GM12878 (cell line): Measurements from ENCODE around the gene GOLGA6L10. TPM values are rescaled to one million over a fixed set of nuclear protein-coding genes. Genes with fewer than 3 reads are reported as not detected.
"Not testable (repeated sequence)": the region's sequence is repeated elsewhere in the genome, so short reads cannot be mapped to it uniquely, and the experiment has no call there.

Experiments
- ATAC-seq: fragments of 200-7000 bp; cut with Tn5 transposase; 3 replicates; pipeline ENCODE4 v1.9.1; 2020; ENCODE audit warnings: mild to moderate bottlenecking, moderate library complexity
- BruUV-seq: library from RNA; stranded (reverse); fragments of 400-500 nt; replicated peaks from 2 replicates; lab custom pipeline; 2021; lab: Mats Ljungman, UMichigan
- CTCF ChIA-PET: fragments of 300-600 bp; sonication (Branson Sonifier 250); formaldehyde crosslinking; extraction: SDS; loops from one replicate; lab custom pipeline; 2021; ENCODE audit warnings: inconsistent platforms; lab: Yijun Ruan, JAX
- POLR2A ChIA-PET: fragments of 350-600 bp; formaldehyde crosslinking; extraction: SDS; loops from one replicate; lab custom pipeline; 2021; ENCODE audit warnings: inconsistent platforms; lab: Charles Lee
- RAD21 ChIA-PET: fragments of 300-600 bp; sonication (Branson Sonifier 250); formaldehyde crosslinking; loops from one replicate; lab custom pipeline; 2023; ENCODE audit warnings: antibody characterized with exemption; ENCODE audit not compliant: unreplicated experiment; lab: Charles Lee
- SMC1A ChIA-PET: fragments of 300-600 bp; sonication (Branson Sonifier 250); formaldehyde crosslinking; loops from one replicate; lab custom pipeline; 2023; ENCODE audit not compliant: unreplicated experiment, uncharacterized antibody; lab: Charles Lee
- DNase-seq: peaks from one replicate; pipeline ENCODE4 v3.0.0-alpha.2; 2011; ENCODE audit warnings: low read depth, low spot score
- FAIRE-seq: peaks from 3 replicates; lab custom pipeline; 2011; peaks lifted over from hg19 to GRCh38; lab: Jason Lieb, UNC
- H2AFZ ChIP-seq: 2 replicates; pipeline ENCODE4 v1.6.0; 2011; ENCODE audit warnings: low read depth, low read length, control low read depth; ENCODE audit not compliant: control insufficient read depth
- H3K27ac ChIP-seq: 2 replicates; pipeline ENCODE4 v1.5.1; 2011; ENCODE audit warnings: control low read depth; ENCODE audit not compliant: control insufficient read depth, insufficient read depth
- H3K27me3 ChIP-seq, 2 experiments: replicated peaks in 1 of 2; 2 replicates each; pipeline versions ENCODE4 v1.6.0 to v1.6.1; 2011; ENCODE audit warnings: low read length in 1 of 2; ENCODE audit not compliant: control insufficient read depth in 2 of 2, insufficient read depth in 2 of 2
- H3K36me3 ChIP-seq, 2 experiments: 2 replicates each; pipeline ENCODE4 v1.5.1; 2011; ENCODE audit warnings: low read length in 1 of 2; ENCODE audit not compliant: control insufficient read depth in 2 of 2, insufficient read depth in 2 of 2
- H3K4me1 ChIP-seq: 2 replicates; pipeline ENCODE4 v1.6.1; 2011; ENCODE audit warnings: mild to moderate bottlenecking, low read length, moderate library complexity, mixed read lengths; ENCODE audit not compliant: control insufficient read depth, insufficient read depth
- H3K4me2 ChIP-seq: 2 replicates; pipeline ENCODE4 v1.6.0; 2011; ENCODE audit warnings: control low read depth; ENCODE audit not compliant: control insufficient read depth, insufficient read depth
- H3K4me3 ChIP-seq: fragments of 200-600 bp; sonication (generic); 2 replicates; pipeline ENCODE4 v1.5.1; 2016
- H3K79me2 ChIP-seq: 2 replicates; pipeline ENCODE4 v1.6.0; 2011; ENCODE audit warnings: low read length; ENCODE audit not compliant: control insufficient read depth, insufficient read depth
- H3K9ac ChIP-seq: 2 replicates; pipeline ENCODE4 v1.8.0; 2011; ENCODE audit warnings: low read length, control low read depth, mixed read lengths; ENCODE audit not compliant: control insufficient read depth, insufficient read depth
- H3K9me3 ChIP-seq: replicated peaks from 3 replicates; pipeline ENCODE4 v1.5.1; 2011; ENCODE audit warnings: mild to moderate bottlenecking, low read length; ENCODE audit not compliant: control insufficient read depth, insufficient read depth
- H4K20me1 ChIP-seq: 2 replicates; pipeline ENCODE4 v1.6.0; 2011; ENCODE audit not compliant: control insufficient read depth, insufficient read depth
- CHD1 ChIP-seq: IDR thresholded peaks from 2 replicates; pipeline ENCODE4 v1.6.1; 2012; ENCODE audit warnings: low read depth, low read length, improper control_type of control experiment
- CREM ChIP-seq: IDR thresholded peaks from 2 replicates; pipeline ENCODE4 v1.6.1; 2014; ENCODE audit warnings: antibody characterized with exemption, low read depth
- CTCF ChIP-seq, 3 experiments: IDR thresholded peaks in 2 of 3; conservative IDR thresholded peaks in 1 of 3; 2 replicates each; pipeline ENCODE4 v1.5.1; 2011; ENCODE audit warnings: low read depth in 3 of 3, low read length in 3 of 3, mild to moderate bottlenecking in 3 of 3, control low read depth in 2 of 3, moderate library complexity in 2 of 3, inconsistent platforms in 1 of 3, mixed read lengths in 1 of 3; ENCODE audit not compliant: control insufficient read depth in 2 of 3, insufficient read depth in 1 of 3; ENCODE audit errors: extremely low read depth in 1 of 3
- GABPA ChIP-seq: IDR thresholded peaks from 2 replicates; pipeline ENCODE4 v1.6.1; 2014; ENCODE audit warnings: antibody characterized with exemption, low read depth, mild to moderate bottlenecking, inconsistent platforms
- GATAD2B ChIP-seq: fragments of 450-650 bp; conservative IDR thresholded peaks from 2 replicates; pipeline ENCODE4 v1.6.1; 2017; ENCODE audit warnings: low read depth, mild to moderate bottlenecking, moderate library complexity
- MYC ChIP-seq: IDR thresholded peaks from 2 replicates; pipeline ENCODE4 v1.6.1; 2011; ENCODE audit warnings: mild to moderate bottlenecking, low read length, moderate library complexity, inconsistent platforms; ENCODE audit not compliant: insufficient read depth, insufficient replicate concordance, insufficient read length, severe bottlenecking
- ZBTB4 ChIP-seq: fragments of 450-650 bp; formaldehyde crosslinking; IDR thresholded peaks from 2 replicates; pipeline ENCODE4 v1.4.0; 2022; ENCODE audit warnings: mild to moderate bottlenecking, moderate library complexity
- ZNF207 ChIP-seq: fragments of 450-650 bp; IDR thresholded peaks from 2 replicates; pipeline ENCODE4 v1.6.1; 2014; ENCODE audit warnings: antibody characterized with exemption, mild to moderate bottlenecking, borderline replicate concordance
- WGBS: methylation state at CpG from one replicate; pipeline ENCODE4 v1.1.6; 2016; ENCODE audit warnings: low lambda C conversion rate; ENCODE audit not compliant: insufficient replicate concordance, insufficient coverage; ENCODE audit errors: missing lambda C conversion rate; 5-methylcytosine and 5-hydroxymethylcytosine counted together
- in situ Hi-C: fragments of 300-500 bp; cut with MboI; formaldehyde crosslinking; loops from 9 replicates; pipeline ENCODE4 v1.14.3; 2018; ENCODE audit warnings: mixed read lengths
- intact Hi-C: fragments of 100-400 bp; cut with micrococcal nuclease; formaldehyde crosslinking; loops from one replicate; pipeline ENCODE4 v1.14.2; 2022; ENCODE audit not compliant: unreplicated experiment
- polyA plus RNA-seq, 11 experiments: library from polyadenylated mRNA; depleted of rRNA in 4 of 11; unstranded in 6 of 11; stranded (reverse) in 5 of 11; fragments of >200 nt; fragmentation: Nextera tagmentation in 4 of 11; fragmentation: Illumina TruSeq in 1 of 11; extraction: Ambion mirVana in 4 of 11; extraction: Trizol in 1 of 11; gene quantifications; 1 replicate in 1 of 11; 2 replicates in 10 of 11; pipeline versions ENCODE4 v1.2.1 to v1.2.3, GENCODE V29; 2011 to 2016; ENCODE audit warnings: inconsistent platforms in 2 of 11, missing spikeins in 2 of 11, low read depth in 1 of 11
- total RNA-seq, 4 experiments: library from RNA; depleted of rRNA in 3 of 4; stranded (reverse); fragments of >200 nt in 3 of 4; fragmentation: Illumina TruSeq in 1 of 4; extraction: Trizol in 1 of 4; gene quantifications; 2 replicates each; pipeline versions ENCODE4 v1.2.1 to v1.2.3, GENCODE V29; 2013 to 2021

GOLGA6L10 gene
- total and polyA plus RNA-seq, 10 of the 15 experiments (the other 5 are each of a cell fraction or from before 2014, with no cell fraction given) = 0.68 to 6.7 (median 1.3) TPM

- RAD21 ChIA-PET = no interaction called here
- WGBS = 62% methylated on average over 11 of the region's 12 CpGs
- no peaks in the 10 kb centered on the region for H3K36me3 ChIP-seq
- no peaks in the 10 kb centered on the region for H3K27me3 ChIP-seq
- in situ Hi-C loops (no loop called here), intact Hi-C loops (no loop called here)
- H3K9ac ChIP-seq = no peak overlapping the region
- H3K9me3 ChIP-seq = no peaks in the 10 kb centered on the region
- H3K4me2 ChIP-seq = no peak overlapping the region
- H3K4me3 ChIP-seq = no peak overlapping the region
- POLR2A ChIA-PET = no interaction called here
- SMC1A ChIA-PET = no interaction called here
- no peak overlapping the region for H2AFZ ChIP-seq
- no peaks in the 10 kb centered on the region for H3K4me1 ChIP-seq
- CTCF ChIA-PET = no interaction called here
- H3K27ac ChIP-seq = no peak overlapping the region
- H4K20me1 ChIP-seq = no peaks in the 10 kb centered on the region
- no TSS peak for BruUV-seq
- FAIRE-seq (no peak), DNase-seq (no peak), ATAC-seq (no peak)
- no peak for TF ChIP-seq CREM
- TF ChIP-seq ZBTB4 = no peak
- TF ChIP-seq GABPA = no peak
- no peak for TF ChIP-seq CTCF (IDR thresholded peaks at IDR 0.05 in 2 of 3, conservative IDR thresholded peaks at IDR 0.05 in 1 of 3; ENCODE audit: control insufficient read depth in 2 of 3, extremely low read depth in 1 of 3, insufficient read depth in 1 of 3, low read depth in 3 of 3, low read length in 3 of 3)
- no peak for TF ChIP-seq MYC
- TF ChIP-seq GATAD2B = no peak
- TF ChIP-seq CHD1 = no peak
- no peak for TF ChIP-seq ZNF207
- no peaks in the 10 kb centered on the region for H3K79me2 ChIP-seq
Measured at GRCh38 chr15:82317091-82317489, 32.2 kb downstream of the GOLGA6L10 start.

- BruUV-seq, H3K9ac ChIP-seq, H3K4me1 ChIP-seq, intact Hi-C loops, H3K9me3 ChIP-seq, FAIRE-seq, H3K27ac ChIP-seq, DNase-seq, H3K79me2 ChIP-seq, CTCF ChIA-PET, H3K36me3 ChIP-seq, H3K4me3 ChIP-seq, H3K4me2 ChIP-seq, in situ Hi-C loops, RAD21 ChIA-PET, POLR2A ChIA-PET, H3K27me3 ChIP-seq, H4K20me1 ChIP-seq, SMC1A ChIA-PET, H2AFZ ChIP-seq, ATAC-seq: not testable (repeated sequence)
- WGBS = 33% methylated on average over 22 of the region's 23 CpGs
Measured at GRCh38 chr15:82316247-82317090, 32.8 kb downstream of the GOLGA6L10 start.
